HG02870 (cell line): ENCODE results near the gene DHRS4.

Source experiments
- ATAC-seq: cut with Tn5 transposase; IDR thresholded peaks from one replicate; pipeline ENCODE4 v1.9.1; 2021; ENCODE audit warnings: mild to moderate bottlenecking, moderate library complexity; ENCODE audit not compliant: unreplicated experiment

DHRS4 gene

DNA sequence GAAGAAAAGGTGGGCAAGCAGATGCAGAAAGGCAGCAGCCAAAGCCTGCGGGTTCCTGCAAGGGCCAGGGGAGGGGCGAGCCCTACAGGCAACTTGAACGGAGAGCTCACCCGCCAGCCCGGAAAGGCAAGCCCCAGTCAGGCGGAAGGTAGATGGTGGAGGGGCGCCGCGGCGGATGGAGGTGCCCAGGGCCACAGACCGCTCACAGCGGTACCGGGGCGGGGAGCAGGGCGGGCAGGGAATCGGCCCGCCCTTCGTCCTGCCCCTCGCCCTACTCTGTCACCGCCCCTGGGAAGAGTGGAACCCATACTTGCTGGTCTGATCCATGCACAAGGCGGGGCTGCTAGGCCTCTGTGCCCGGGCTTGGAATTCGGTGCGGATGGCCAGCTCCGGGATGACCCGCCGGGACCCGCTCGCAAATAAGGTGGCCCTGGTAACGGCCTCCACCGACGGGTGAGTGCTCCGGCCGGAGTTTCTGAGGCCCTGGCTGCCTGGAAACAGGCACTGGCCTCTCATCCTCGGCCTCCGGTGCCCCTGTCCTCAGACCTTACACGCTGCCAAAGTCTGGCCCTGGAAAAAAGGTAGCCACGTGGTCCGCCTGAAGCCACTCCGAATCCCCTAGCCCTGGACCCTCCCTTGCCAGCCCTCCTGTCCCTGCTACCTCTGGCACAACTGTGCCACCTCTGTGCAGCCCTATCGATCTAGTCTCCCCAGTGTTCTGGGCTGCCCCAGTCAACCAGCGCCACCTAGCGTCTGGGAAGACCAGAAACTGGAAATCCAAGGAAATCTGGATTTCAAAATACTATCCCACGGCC is at the start of gene DHRS4:
Gene DHRS4 (plus strand): TSS at position 307 of the 815 bp plus-strand sequence. CDS start 19 bp downstream, at position 326.
- peak; percentile 83 for ATAC-seq

DNA sequence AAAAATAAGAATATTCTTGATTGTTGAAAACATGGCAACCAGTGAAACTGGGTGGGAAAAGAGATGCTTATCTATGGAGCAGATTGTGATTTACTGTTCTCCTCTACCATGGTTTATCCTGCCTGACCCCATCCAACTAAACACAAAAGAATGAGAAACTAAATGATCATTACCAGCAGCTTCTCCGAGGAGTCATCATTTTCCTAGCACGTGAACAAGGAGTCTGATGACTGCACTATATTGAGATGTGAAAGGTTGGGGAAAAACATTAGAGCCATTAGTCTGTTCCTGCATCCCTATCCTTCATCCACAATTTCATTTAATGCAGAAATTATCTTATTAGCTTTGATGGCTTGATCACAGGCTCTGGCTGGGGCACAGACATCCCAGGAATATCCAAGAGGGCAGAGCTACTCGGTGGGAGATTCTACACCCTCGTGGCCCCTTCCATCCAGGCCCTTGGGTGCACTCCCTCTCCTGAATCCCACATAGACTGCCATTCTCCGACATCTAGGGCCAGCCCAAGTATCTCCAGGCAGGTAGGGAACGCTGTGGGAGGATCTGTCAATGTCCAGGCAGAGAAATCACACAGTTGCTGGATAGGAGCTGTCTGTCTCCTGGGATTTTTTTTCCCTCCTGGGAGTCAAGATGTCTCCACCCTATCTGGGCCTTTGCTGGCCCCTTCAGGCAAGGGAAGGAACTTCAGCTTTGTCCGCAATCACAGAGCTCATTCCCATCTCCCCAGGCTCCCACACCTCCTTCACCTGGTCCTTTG is 43.3 kb upstream of the DHRS4 start:
- no peak for ATAC-seq

DNA sequence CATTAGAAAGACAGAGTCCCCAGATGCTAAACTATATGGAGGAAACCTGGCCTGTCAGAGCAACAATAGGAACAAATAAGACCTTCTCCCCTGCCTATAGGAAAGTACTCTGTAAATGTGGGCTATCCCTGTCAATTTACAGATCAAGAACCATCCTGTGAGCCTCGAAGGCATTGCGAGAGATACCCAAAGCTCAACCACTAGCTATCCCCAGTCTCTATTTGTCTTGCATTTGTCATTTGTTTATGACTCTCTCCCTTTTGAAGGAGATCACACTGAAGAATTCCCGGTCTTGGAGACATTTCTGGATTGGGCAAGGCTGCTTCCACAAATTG is 42.7 kb upstream of the DHRS4 start:
- ATAC-seq = no peak

DNA sequence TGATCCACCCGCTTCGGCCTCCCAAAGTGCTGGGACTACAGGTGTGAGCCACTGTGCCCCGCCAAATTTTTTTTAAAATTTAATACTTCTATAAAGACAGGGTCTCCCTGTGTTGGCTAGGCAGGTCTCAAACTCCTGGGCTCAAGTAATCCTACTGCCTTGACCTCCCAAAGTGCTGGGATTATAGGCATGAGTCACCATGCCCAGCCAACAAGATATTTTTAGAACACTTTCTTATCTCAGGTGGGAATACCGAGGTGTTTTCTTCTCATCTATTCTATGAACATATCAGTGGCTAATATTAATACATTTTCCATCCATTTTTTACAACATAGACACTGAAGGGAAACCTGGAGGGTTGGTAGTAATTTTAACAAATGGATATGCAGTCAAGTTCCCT is 38.0 kb upstream of the DHRS4 start:
- no peak for ATAC-seq

DNA sequence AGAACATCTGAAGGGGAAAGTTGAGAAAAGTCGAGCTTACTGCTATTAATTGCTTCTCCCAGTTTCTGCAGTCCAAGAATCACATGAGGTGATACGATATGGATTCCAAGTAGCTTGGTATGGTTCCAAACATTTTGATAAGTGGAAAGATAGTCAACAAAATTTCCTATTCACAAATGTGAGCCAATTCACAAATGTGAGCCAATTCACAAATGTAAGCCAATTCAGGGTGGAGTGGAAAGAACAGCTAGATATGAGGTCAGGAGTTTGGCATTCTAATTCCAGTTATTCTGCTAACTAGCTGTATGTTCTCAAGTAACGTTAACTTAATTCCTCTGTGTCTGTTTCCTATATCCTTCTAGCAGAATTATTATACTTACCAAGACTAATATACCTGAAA is 37.6 kb upstream of the DHRS4 start:
- no peak for ATAC-seq

DNA sequence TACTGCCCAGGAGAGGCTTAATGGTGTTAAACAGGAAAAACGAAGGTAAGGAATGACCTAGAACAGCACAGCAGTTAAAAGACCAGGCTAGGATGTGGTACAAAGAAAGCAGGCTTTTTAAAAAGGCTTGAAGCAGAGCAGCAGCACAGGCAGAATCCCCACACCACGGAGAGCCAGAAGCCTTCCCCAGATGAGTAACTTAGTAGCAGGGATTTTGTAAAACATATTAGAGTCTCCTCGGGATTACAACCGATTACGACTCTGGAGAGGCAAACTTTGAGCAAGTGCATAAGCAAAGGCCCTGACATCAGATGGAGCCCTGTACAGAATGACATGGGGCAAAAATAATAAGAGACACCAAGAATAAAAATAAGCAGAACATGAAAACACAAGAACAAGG is 37.1 kb upstream of the DHRS4 start:
- no peak for ATAC-seq

DNA sequence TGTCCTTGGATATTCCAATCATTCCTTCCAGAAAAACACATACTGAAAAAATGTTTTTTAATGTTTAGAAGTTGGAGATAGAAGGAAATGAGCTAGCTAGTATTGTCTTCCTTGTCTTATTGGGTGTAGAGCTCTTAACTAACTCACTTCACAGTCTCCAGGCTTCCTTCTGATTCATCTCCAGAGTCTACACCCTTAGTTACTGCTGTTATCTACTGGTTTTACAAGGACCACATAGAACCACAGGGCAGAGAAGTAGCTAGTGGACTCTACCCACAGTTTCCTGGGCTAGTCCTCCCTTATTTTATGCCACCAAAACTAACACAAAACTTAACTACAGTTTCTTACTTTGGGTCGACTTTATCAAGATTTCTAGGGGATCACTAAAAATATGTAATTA is 31.0 kb upstream of the DHRS4 start:
- no peak for ATAC-seq

DNA sequence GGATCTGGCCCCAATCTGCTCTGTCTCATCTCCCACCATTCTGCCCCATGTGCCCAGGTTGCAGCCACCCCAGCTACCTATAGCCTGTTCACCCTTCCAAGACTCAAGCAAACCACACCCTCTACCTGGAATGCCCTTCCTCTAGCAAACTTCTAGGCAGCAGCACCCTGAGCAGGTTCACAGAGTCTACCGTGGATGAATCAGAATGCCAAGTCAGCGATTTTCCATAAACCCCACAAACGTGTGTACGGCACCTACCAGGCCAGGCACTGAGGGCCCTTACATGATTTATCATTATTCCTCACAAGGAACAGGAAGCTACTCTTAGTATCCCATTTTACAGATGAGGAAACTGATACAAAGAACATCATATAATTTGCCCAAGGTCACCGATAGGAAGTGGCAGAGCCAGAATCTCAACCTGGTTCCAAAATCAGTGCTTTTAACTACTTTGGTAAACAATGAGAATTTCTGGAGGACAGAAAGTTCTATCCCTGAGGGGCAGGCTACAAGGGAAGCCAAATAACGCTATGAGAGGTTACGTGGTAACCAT is 28.0 kb upstream of the DHRS4 start:
- no peak for ATAC-seq

DNA sequence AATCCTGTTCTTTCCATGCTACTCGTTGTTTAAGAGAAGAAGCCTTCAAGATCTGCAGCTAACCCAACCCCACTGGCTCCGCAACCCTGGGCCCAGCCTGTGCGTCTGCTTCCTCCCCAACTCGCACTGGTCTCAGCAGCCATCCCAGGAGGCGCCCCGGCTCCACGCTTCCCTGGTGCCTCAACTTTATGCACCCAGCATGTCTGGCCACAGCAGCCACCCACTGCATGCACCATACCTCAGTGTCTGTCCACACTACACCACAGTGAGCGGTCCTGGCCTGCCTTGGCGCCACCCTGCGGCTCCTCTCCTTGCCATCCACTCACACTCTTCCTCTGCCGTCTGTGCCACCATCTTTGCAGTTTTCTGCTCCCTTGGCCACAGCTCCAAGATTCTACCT is 27.0 kb upstream of the DHRS4 start:
- no peak for ATAC-seq

DNA sequence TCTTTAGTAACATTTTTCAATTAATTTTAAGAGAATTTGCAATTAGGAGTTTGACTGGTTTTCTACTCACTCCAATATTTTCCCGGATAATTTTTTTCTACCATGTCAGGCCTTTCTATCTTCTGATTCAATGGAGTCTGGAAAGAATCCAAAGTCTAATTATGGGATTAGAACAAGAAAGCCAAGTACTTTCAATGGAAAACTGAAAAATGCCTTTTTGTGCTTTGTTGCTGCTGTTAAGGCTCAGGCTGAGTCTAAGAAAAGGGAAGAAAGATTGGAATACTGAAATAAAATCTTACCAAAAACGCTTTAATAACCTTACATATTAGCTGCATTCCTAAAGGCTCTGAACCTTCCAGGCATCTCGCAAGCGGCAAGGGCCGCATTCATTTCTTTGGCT is 24.4 kb upstream of the DHRS4 start:
- ATAC-seq = no peak

DNA sequence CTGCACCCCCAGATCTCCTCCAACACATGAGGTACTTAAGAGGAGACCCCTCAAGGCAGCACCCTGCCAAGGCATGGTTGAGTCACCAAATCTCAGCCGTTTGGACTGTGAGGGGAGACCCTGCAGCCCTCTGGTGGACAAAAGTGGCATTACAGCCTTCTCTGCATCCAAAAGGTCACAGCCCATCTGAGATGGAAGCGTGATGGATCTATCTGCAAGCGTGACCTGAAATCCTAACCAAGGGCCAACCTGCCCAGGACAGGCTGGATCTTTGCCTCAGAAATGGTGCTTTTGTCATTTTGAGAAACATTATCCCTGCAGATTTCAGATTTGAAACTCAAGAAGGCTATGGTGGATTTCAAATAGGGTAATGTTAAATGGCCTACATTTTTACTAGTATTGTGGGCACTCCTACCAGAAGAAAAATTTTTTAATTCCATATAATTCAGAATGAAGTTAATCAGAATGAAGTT is 23.7 kb upstream of the DHRS4 start:
- ATAC-seq = peak; percentile 66

DNA sequence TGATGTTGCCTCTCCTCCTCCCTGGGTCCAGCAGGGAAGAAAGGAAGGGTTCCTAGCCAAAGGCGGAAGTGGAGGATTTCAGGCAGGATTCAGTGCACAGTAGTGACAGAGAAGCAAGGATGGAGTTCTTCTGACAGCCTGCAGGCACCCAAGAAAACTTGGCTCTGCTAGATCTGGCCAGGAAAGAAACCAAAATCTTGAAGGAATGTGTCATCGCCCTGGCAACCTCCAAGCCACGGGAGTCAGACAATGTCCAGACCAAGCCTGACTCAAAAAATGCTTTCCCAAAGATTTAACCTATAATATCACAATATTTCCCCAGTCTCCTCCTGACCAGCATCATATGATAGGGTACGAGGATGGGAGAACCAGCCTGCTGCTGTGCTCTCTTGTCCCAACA is 22.8 kb upstream of the DHRS4 start:
- ATAC-seq = no peak

DNA sequence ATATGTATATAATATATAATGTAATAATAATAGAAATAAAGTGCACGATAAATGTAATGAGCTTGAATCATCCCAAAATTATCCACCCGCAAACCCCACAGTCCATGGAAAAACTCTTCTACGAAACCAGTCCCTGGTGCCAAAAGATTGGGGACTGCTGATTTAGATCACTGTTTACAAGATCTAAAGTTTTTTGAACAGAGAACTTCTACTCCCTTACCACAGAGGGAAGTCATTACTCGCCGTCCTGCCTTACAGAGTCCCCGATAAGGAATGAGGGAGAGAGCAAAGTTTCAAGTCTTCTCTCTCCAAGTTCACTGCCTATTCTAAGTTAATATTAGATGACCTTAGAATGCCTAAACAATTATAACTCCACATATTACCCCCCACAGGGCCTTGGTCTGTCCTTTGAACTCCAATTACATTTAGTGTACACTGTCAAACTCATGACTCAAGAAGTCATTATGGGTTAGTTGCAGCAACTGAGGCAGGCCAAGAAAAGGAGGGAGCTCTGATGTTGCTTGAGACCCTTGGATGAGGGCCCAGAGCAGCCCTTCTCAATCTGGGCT is 21.8 kb upstream of the DHRS4 start:
- no peak for ATAC-seq

DNA sequence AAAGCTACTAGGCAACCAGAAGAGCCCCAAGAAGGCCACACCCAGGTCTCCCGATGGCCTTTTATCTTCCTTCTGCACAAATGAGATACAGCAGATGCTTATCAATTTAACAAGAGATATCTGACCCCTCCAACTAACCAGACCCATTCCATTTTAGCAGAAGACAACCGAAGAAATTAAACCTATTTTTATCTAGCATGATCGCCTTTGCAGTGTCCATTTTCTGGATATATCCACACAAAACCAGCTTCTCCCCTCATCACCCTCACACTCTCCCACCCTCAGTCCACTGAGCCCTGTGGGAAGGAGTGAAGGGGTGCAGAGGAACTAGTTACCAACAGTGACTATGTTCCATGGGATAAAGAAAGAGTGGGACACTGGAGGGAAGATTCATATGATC is 20.9 kb upstream of the DHRS4 start:
- no peak for ATAC-seq

DNA sequence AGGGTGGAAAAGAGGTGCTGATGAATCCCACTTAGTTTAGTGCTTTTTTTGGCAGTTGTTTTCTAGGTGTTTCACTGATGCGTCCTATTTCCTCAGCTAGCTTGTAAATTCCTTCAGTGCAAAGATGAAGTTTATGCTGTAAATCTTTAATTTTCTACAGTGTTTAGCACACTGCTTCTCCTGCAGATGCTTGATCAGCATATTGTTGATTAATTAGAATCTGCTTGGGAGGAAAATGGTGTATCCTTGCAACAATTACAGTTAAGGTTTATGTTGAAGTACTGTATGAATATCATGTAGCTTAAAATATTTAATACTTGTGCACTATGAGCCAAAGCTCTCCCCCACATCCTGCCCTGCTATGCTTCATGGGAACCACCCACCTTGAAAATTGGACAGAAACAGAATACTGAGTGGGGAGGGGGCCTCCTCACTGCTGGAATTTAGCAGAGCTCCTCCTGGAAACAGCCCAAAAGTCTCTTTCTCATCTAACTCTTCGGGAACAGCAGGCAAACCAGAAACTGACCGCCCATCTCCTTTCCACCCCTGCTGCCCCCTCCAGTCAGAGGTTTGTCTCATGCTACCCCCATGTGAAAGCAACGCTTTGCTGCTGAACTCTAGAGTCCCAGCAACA is 20.3 kb upstream of the DHRS4 start:
- ATAC-seq = no peak

DNA sequence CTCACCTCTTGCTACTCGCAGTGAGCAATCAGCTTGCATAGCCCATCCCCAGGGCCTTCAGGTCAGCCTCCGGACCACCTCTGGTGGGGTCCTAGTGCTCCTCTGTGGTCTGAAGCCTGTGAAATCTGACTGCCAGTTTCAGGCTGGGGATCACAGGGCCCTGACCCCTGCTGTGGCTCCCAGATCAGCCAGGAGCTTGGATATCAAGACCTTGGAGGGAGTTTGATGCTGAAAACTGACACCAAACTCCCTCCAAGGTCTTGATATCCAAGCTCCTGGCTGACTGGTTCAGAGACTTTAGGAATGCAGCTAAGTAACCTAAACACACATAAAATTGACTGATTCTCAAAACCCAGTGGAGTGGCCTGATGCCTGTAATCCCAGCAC is 19.8 kb upstream of the DHRS4 start:
- ATAC-seq = no peak

DNA sequence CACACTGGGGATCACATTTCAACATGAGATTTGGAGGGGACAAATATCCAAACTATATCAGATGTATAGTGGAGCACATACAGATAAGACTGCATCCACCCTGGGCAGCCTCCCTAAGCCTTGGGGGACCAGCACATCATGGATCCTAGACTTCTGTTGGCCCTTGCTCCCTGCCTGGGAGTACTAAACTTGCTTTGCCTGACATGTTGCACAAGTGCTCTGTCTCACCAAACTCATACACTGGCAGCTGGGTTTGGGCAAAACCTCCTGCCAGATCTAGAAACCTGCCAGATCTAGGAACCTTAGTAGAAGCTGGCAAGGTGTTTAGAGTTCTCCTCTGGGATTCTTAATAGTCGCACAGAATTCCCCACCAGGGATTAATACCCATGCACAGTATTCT is 18.4 kb upstream of the DHRS4 start:
- ATAC-seq = no peak

DNA sequence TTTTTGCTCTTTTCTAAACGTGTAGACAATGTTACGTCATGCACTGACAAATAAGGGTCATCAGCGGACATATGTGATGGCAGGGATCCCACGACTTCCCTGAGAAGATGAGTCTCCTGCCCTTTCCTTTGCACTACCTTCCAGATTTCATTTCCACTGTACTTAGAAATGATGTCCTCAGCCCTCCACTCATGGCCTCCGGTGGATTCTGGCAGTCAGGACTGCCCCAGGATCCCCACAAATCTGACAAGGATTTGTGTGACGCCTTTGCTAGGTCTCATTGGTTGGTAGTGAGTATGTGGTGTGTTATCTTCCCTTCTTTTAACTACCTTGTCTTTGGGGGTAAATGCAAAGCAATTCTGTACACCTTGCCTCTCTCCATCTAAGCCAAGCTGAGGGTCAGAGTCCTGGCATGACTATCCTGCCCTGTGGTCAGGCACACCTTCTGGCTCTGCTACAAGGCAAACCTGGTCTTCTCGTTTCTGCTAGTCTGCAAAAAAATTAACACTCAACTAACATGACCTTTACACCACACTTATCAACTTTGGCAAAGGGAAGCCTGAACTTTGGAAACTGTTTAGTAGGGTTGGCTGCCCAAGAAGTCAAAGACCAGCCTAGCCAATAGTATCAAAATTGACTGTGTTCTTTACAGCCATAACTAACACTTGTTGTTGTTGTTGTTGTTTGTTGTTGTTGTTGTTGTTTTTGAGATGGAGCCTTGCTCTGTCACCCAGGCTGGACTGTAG is 17.3 kb upstream of the DHRS4 start:
- no peak for ATAC-seq

DNA sequence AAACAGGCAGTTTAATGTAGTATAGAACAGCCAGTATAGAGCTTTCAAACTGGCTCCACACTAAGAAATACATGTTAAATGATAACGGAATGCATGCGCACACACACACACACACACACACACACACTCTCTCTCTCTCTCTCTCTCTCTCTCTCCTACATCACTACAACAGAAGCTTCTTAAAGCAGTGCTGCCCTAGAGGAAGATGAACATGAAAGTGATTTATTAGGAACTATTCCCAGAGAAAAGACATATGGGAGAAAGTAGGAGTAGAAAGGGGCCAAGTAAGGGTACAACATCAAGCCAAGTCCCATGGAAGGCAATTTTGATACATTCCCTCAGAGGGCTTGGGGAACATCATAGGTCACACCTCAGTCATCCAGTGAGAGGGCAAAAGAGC is 16.4 kb upstream of the DHRS4 start:
- no peak for ATAC-seq

DNA sequence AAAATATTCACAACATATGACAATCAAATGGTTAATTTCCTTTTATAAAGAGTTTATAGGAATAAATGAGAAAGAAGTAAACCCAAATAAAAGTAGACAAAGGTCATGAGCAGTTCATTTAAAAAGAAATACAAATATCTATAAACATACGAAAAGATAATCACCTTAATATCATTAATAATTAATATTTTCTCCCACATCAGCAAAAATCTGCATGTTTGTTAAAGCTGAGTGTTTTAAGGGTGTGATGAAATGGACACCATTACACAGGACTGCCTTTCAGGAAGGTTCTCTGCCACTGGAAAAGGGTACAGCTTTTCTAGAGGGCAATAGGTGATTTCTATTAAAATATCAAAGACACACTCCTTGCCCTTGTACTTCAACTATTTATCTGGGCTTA is 14.7 kb upstream of the DHRS4 start:
- no peak for ATAC-seq
